ENCODE results near the gene CYBA. TPM values are rescaled to one million over a fixed set of nuclear protein-coding genes. Genes with fewer than 3 reads are reported as not detected.

Gene CYBA
- total and polyA plus RNA-seq, 2 of the 4 experiments (the other 2 are of a cell fraction) = 65.6 to 169 TPM

- no peak within 1 kb of the TSS for H3K18ac ChIP-seq (ENCODE audit: low read depth, low read length)
- H3K56ac ChIP-seq (ENCODE audit: extremely low read depth, insufficient read depth, low read length) = no peak within 1 kb of the TSS
- H2AFZ ChIP-seq (replicated peaks; ENCODE audit: low read length, poor library complexity) = no peak within 1 kb of the TSS
- H3K9ac ChIP-seq (ENCODE audit: low read depth, low read length) = no peak within 1 kb of the TSS
- in situ Hi-C loops (cut with MboI; ENCODE audit: low sequenced_read_pairs) = no loop called here
- BruUV-seq (replicated peaks) = no TSS peak
- H3K23ac ChIP-seq (ENCODE audit: low read depth, low read length) = no peak within 1 kb of the TSS
- DNase-seq = no peak
- H3K9me3 ChIP-seq (ENCODE audit: control insufficient read depth, insufficient read depth, low read length) = no peaks in the 10 kb centered on the region
- H3K4me3 ChIP-seq (ENCODE audit: insufficient read depth, low read depth, low read length) = no peak within 1 kb of the TSS
- H3K27me3 ChIP-seq (ENCODE audit: control insufficient read depth, insufficient read depth, low read length) = peaks cover 27% of the 10 kb centered on the region
- H2BK20ac ChIP-seq (ENCODE audit: low read depth, low read length) = no peak within 1 kb of the TSS
- no peak within 1 kb of the TSS for H2BK5ac ChIP-seq (ENCODE audit: low read depth, low read length, poor library complexity, severe bottlenecking)
- H3K4ac ChIP-seq (ENCODE audit: low read depth, low read length) = no peak within 1 kb of the TSS
- H4K91ac ChIP-seq (ENCODE audit: insufficient read depth, low read depth, low read length) = no peak within 1 kb of the TSS
- peaks cover 5% of the 10 kb centered on the region for H4K20me1 ChIP-seq (ENCODE audit: insufficient read depth, low read length)
- H3K79me1 ChIP-seq (ENCODE audit: low read depth in 1 of 2, low read length in 2 of 2) = no peaks in the 10 kb centered on the region
- no peak within 1 kb of the TSS for H2AK9ac ChIP-seq (replicated peaks; ENCODE audit: low read depth, low read length, poor library complexity)
- no peak within 1 kb of the TSS for H4K5ac ChIP-seq (ENCODE audit: low read depth, low read length)
- H3K4me2 ChIP-seq (ENCODE audit: low read depth, low read length) = no peak within 1 kb of the TSS
- dilution Hi-C loops (cut with HindIII; ENCODE audit: low sequenced_read_pairs, unreplicated experiment) = no loop called here
- no peak within 1 kb of the TSS; the same call in 1 of the 2 replicates for H2AK5ac ChIP-seq (ENCODE audit: low read depth, low read length)
- peaks cover 11% of the 10 kb centered on the region for H3K4me1 ChIP-seq (ENCODE audit: control insufficient read depth, insufficient read depth, low read length)
- no peak for ATAC-seq (ENCODE audit: low read depth)
- peaks cover 2% of the 10 kb centered on the region; the same call in 1 of the 2 replicates for H3K9me1 ChIP-seq (ENCODE audit: insufficient read depth, low read length)
- intact Hi-C loops (cut with micrococcal nuclease) = no loop called here
- ChIA-PET POLR2A (ENCODE audit: unreplicated experiment) (no interaction called here), CTCF (no interaction called here)
- H2BK120ac ChIP-seq (ENCODE audit: low read depth, low read length) = no peak within 1 kb of the TSS
- H3K14ac ChIP-seq (replicated peaks; ENCODE audit: low read depth, low read length) = no peak within 1 kb of the TSS
- TF ChIP-seq POLR2A (IDR thresholded peaks at IDR 0.05; ENCODE audit: low read depth, low read length) = no peak
- no peak for TF ChIP-seq SMC3 (IDR thresholded peaks at IDR 0.05; ENCODE audit: low read depth, low read length)
- no peak for TF ChIP-seq USF2 (IDR thresholded peaks at IDR 0.05; ENCODE audit: low read depth, low read length)
- TF ChIP-seq CHD1 (IDR thresholded peaks at IDR 0.05; ENCODE audit: low read depth, low read length) = no peak
- no peak for TF ChIP-seq BHLHE40 (IDR thresholded peaks at IDR 0.05; ENCODE audit: low read depth, low read length)
- TF ChIP-seq CTCF (conservative IDR thresholded peaks at IDR 0.05; ENCODE audit: low read depth, low read length) = no peak
- TF ChIP-seq RCOR1 (IDR thresholded peaks at IDR 0.05; ENCODE audit: insufficient replicate concordance, low read length) = no peak
- H4K8ac ChIP-seq (ENCODE audit: low read depth in 2 of 2, low read length in 2 of 2) = no peak within 1 kb of the TSS
- H3K27ac ChIP-seq (ENCODE audit: insufficient read depth, low read length) = no peak within 1 kb of the TSS
- H3K36me3 ChIP-seq (ENCODE audit: control insufficient read depth, insufficient read depth, low read length) = peaks cover 4% of the 10 kb centered on the region; the same call in 1 of the 2 replicates
- no peak within 1 kb of the TSS for H2BK15ac ChIP-seq (ENCODE audit: low read depth, low read length)
- 38% methylated on average over 10 of the region's 27 CpGs; no CpG with 5 or more reads in 1 of the 2 experiments for WGBS, 2 experiments (ENCODE audit: extremely low coverage in 2 of 2, insufficient read length in 1 of 2)
Observed at GRCh38 chr16:88638323-88639230, 12.3 kb downstream of the CYBA start, which contains the start of gene IL17C. TSS of gene IL17C (plus strand) at chr16:88638572. CDS start at chr16:88638642, 70 bp downstream.

All from IMR-90 (cell line).